DND-41 (cell line): Measurements from ENCODE around the gene ASPSCR1.

Experiments used
- ATAC-seq: fragments of 200-7000 bp; cut with Tn5 transposase; 3 replicates; pipeline ENCODE4 v1.9.1; 2021; ENCODE audit warnings: low read depth; ENCODE audit not compliant: insufficient read depth
- DNase-seq: peaks from one replicate; pipeline ENCODE4 v3.0.0-alpha.2; 2020
- H2AFZ ChIP-seq: 2 replicates; pipeline ENCODE4 v1.6.0; 2012; ENCODE audit warnings: low read depth, low read length
- H3K27ac ChIP-seq: 2 replicates; pipeline ENCODE4 v1.5.1; 2012; ENCODE audit warnings: low read length, inconsistent platforms
- H3K27me3 ChIP-seq: fragments of 200-600 bp; sonication (generic); 2 replicates; pipeline ENCODE4 v1.6.0; 2012; ENCODE audit warnings: low read length, mild to moderate bottlenecking, inconsistent platforms; ENCODE audit not compliant: insufficient read depth, poor library complexity
- H3K36me3 ChIP-seq: 2 replicates; pipeline ENCODE4 v1.5.1; 2012; ENCODE audit warnings: low read length, inconsistent platforms; ENCODE audit not compliant: insufficient read depth
- H3K4me1 ChIP-seq: 2 replicates; pipeline ENCODE4 v1.5.1; 2012; ENCODE audit warnings: mild to moderate bottlenecking, low read length; ENCODE audit not compliant: insufficient read depth
- H3K4me2 ChIP-seq: 2 replicates; pipeline ENCODE4 v1.6.0; 2012; ENCODE audit warnings: mild to moderate bottlenecking, moderate library complexity, low read length, inconsistent platforms; ENCODE audit not compliant: insufficient read depth
- H3K4me3 ChIP-seq, 2 experiments: fragments of 200-600 bp in 1 of 2; shearing (Covaris generic) in 1 of 2; 2 replicates each; pipeline ENCODE4 v1.5.1; 2012 to 2016; ENCODE audit warnings: inconsistent platforms in 2 of 2, low read length in 2 of 2, mild to moderate bottlenecking in 2 of 2, low read depth in 1 of 2, moderate library complexity in 1 of 2
- H3K79me2 ChIP-seq: 2 replicates; pipeline ENCODE4 v1.6.0; 2012; ENCODE audit warnings: low read length, inconsistent platforms; ENCODE audit not compliant: insufficient read depth
- H3K9ac ChIP-seq: 2 replicates; pipeline ENCODE4 v1.6.0; 2012; ENCODE audit warnings: low read depth, mild to moderate bottlenecking, inconsistent platforms, low read length, moderate library complexity
- H3K9me3 ChIP-seq: 2 replicates; pipeline ENCODE4 v1.5.1; 2012; ENCODE audit warnings: low read length, moderate library complexity, mild to moderate bottlenecking, inconsistent platforms; ENCODE audit not compliant: insufficient read depth, severe bottlenecking
- H4K20me1 ChIP-seq: 2 replicates; pipeline ENCODE4 v1.6.0; 2012; ENCODE audit warnings: low read length; ENCODE audit not compliant: insufficient read depth
- EZH2 ChIP-seq: IDR thresholded peaks from 3 replicates; pipeline ENCODE4 v1.6.1; 2012; ENCODE audit warnings: borderline replicate concordance, low read depth, mild to moderate bottlenecking, moderate library complexity, low read length, inconsistent platforms; ENCODE audit not compliant: severe bottlenecking
- TF ChIP-seq, protein P1 (sequence below): IDR thresholded peaks from 2 replicates; pipeline ENCODE4 v1.5.1; 2012; ENCODE audit warnings: borderline replicate concordance, low read length, moderate library complexity, mild to moderate bottlenecking; ENCODE audit not compliant: poor library complexity, severe bottlenecking; ENCODE audit errors: extremely low read depth

ASPSCR1 gene

DNA sequence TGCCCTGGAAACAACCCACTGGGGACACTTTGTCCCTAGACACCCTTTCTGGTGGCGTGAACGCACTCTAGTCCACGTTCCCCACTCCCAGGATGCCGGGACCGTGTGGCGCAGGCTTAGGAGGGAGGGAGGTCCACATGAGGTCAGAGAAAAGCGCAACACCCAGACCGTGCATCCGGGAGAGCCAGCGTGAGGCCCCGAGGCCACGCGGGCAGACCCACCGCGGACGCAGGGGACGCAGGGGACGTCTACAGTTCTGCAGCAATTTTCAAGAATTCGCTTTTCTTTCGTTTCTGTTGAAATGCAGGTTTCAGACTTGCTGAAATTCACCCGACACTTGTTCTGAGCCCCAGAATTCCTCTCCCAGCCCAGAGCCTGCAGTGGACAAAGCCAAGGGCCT, 69.5 kb downstream of the ASPSCR1 start:
- Histone ChIP-seq H3K79me2 (peaks cover 10% of the 10 kb centered on the region), H4K20me1 (no peaks in the 10 kb centered on the region), H2AFZ (no peak overlapping the region), H3K9me3 (no peaks in the 10 kb centered on the region), H3K27ac (no peak overlapping the region), H3K4me1 (peaks cover 19% of the 10 kb centered on the region), H3K9ac (no peak overlapping the region), H3K4me3 (no peak overlapping the region), H3K4me2 (no peak overlapping the region), H3K27me3 (no peaks in the 10 kb centered on the region), H3K36me3 (peaks cover 23% of the 10 kb centered on the region)
- DNase-seq: no peak
- TF ChIP-seq EZH2: no peak
- TF ChIP-seq, protein P1, sequence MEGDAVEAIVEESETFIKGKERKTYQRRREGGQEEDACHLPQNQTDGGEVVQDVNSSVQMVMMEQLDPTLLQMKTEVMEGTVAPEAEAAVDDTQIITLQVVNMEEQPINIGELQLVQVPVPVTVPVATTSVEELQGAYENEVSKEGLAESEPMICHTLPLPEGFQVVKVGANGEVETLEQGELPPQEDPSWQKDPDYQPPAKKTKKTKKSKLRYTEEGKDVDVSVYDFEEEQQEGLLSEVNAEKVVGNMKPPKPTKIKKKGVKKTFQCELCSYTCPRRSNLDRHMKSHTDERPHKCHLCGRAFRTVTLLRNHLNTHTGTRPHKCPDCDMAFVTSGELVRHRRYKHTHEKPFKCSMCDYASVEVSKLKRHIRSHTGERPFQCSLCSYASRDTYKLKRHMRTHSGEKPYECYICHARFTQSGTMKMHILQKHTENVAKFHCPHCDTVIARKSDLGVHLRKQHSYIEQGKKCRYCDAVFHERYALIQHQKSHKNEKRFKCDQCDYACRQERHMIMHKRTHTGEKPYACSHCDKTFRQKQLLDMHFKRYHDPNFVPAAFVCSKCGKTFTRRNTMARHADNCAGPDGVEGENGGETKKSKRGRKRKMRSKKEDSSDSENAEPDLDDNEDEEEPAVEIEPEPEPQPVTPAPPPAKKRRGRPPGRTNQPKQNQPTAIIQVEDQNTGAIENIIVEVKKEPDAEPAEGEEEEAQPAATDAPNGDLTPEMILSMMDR: no peak
- no peak for ATAC-seq

- Histone ChIP-seq H2AFZ (no peak overlapping the region), H3K27me3 (no peaks in the 10 kb centered on the region), H3K4me1 (peaks cover 21% of the 10 kb centered on the region), H3K4me2 (no peak overlapping the region), H3K9ac (no peak overlapping the region), H3K36me3 (peaks cover 26% of the 10 kb centered on the region), H3K9me3 (no peaks in the 10 kb centered on the region), H3K79me2 (peaks cover 14% of the 10 kb centered on the region), H3K4me3 (no peak overlapping the region), H3K27ac (no peak overlapping the region), H4K20me1 (peaks cover 4% of the 10 kb centered on the region)
- no peak for ATAC-seq
- no peak for TF ChIP-seq EZH2
- TF ChIP-seq, protein P1: no peak
- no peak for DNase-seq
Measured at GRCh38 chr17:82047379-82047778, 70.0 kb downstream of the ASPSCR1 start.

GRCh38 chr17:82047914-82048570, 70.6 kb downstream of the ASPSCR1 start:
- Histone ChIP-seq H3K9ac (no peak overlapping the region), H3K9me3 (no peaks in the 10 kb centered on the region), H2AFZ (no peak overlapping the region), H3K27ac (no peak overlapping the region), H4K20me1 (peaks cover 10% of the 10 kb centered on the region), H3K79me2 (peaks cover 21% of the 10 kb centered on the region), H3K36me3 (peaks cover 26% of the 10 kb centered on the region), H3K4me2 (no peak overlapping the region), H3K4me3 (no peak overlapping the region), H3K4me1 (peaks cover 27% of the 10 kb centered on the region), H3K27me3 (no peaks in the 10 kb centered on the region)
- DNase-seq (no peak), ATAC-seq (no peak)
- TF ChIP-seq, protein P1: no peak
- no peak for TF ChIP-seq EZH2

GRCh38 chr17:82048571-82048971, 71.1 kb downstream of the ASPSCR1 start:
- H2AFZ ChIP-seq: no peak overlapping the region
- peaks cover 26% of the 10 kb centered on the region for H3K79me2 ChIP-seq
- H3K4me3 ChIP-seq: no peak overlapping the region
- no peak overlapping the region for H3K4me2 ChIP-seq
- H3K9ac ChIP-seq: no peak overlapping the region
- no peaks in the 10 kb centered on the region for H3K9me3 ChIP-seq
- ATAC-seq: no peak
- peaks cover 16% of the 10 kb centered on the region for H4K20me1 ChIP-seq
- H3K36me3 ChIP-seq: peaks cover 32% of the 10 kb centered on the region
- H3K4me1 ChIP-seq: peaks cover 33% of the 10 kb centered on the region
- no peaks in the 10 kb centered on the region for H3K27me3 ChIP-seq
- DNase-seq: no peak
- TF ChIP-seq EZH2: no peak
- TF ChIP-seq, protein P1: no peak
- no peak overlapping the region for H3K27ac ChIP-seq
